Measurements from ENCODE around the gene ABCC3.
"Not testable (repeated sequence)": the region's sequence is repeated elsewhere in the genome, so short reads cannot be mapped to it uniquely, and the experiment has no call there.

ABCC3 gene

DNA sequence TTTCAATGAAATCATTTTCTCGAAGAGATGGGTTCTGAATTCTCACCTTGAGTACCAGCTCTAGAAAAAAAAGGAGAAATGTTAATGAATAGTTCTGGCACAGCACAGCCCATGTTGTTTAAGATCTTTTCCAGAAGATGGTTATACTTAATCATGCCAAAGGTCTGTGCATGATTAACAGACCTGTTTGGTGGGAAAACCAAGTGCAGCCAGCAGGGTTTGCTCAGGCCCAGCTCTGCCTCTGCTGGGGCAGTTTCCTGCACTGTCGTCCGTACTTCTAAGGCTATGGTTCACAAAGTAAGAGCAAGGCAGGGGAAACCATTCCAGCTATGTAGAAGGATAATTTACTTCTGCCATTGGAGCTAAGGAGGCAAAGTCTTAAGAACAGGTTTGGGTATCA, 62.4 kb downstream of the ABCC3 start:
- no peak for DNase-seq (ENCODE audit: low read depth in 2 of 3, low spot score in 2 of 3)

- no peak for DNase-seq (ENCODE audit: low read depth in 2 of 3, low spot score in 2 of 3)
Measured at GRCh38 chr17:50697663-50698272, 63.1 kb downstream of the ABCC3 start.

DNA sequence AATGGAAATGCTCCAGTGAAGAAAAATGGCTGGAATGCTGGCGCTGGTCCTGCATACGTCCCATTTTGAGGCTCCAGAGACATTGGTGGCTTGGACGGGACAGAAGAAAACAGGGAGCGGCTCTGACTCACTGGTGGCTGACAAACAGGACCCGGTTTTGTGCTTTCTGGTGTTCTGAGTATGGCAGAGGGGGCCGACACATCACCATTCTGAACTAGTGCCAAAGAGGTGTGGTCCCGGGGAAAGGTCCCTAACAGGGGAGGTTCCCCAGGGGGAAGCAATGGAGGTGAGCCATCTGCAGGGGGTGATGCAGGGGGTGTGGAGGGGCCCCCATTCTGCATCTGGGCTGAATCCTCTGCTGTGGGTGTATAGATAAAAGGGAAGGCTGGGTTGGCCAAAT, 64.7 kb downstream of the ABCC3 start:
- DNase-seq (ENCODE audit: low read depth in 2 of 3, low spot score in 2 of 3), result no peak

DNA sequence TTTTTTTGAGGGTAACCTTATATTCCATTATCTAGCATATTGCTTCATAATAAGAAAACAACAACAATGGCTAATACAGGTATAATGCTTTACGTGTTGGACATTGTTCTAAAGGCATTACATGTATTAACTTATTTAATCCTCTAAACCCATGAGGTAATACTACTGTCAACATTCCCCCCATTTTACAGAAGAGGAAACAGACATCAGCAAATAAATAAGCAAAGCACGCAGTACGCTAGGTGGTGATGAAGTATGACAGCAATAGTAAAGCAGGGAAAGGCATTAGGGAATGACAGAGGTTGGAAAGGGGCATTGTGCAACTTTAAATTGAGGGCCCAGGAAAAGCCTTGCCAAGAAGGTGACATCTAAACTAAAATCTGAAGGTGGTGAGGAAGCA, 68.5 kb downstream of the ABCC3 start:
- DNase-seq (ENCODE audit: low read depth in 2 of 3, low spot score in 2 of 3), result no peak

GRCh38 chr17:50707289-50708049, 72.8 kb downstream of the ABCC3 start, which contains the start of gene ANKRD40:
ANKRD40 (minus strand) TSS chr17:50707914; CDS start chr17:50707654, 260 bp downstream.
- peak; percentile 75 to 89 (median 83) for DNase-seq (ENCODE audit: low read depth in 2 of 3, low spot score in 2 of 3)

- DNase-seq (ENCODE audit: low read depth in 2 of 3, low spot score in 2 of 3), result no peak
Measured at GRCh38 chr17:50708050-50709000, 73.6 kb downstream of the ABCC3 start.

DNA sequence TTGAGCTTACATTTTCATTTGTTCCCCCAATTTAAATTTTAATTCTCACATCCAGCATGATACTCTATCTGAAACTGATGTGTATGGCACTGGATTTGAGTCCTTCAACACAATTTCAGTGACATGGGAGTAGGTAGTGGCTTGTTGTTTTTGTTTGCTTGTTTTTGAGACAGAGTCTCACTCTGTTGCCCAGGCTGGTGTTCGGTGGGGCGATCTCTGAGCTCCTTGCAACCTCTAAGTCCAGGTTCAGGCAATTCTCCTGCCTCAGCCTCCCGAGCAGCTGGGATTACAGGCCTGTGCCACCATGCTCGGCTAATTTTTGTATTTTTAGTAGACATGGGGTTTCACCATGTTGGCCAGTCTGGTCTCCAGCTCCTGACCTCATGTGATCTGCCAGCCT, 74.4 kb downstream of the ABCC3 start:
- not testable (repeated sequence) for DNase-seq (ENCODE audit: low read depth in 2 of 3, low spot score in 2 of 3)

DNA sequence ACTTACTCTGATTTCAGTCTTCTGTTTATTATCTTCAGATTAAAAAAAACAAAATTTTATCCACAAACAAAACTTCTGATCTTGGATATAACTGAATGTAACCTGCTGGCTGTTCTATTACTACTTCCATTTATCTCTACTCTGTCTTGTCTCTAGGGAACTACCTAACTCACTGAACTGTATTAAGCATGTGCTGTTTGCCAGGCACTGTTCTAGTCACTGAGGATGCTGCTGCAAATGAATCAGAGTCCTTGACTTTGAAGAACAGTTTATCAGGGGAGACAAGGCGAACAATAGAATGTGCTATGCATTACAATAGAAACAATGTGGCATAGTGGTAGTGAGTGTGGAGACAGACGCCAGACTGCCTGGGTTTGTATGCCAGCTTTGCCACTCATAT, 75.3 kb downstream of the ABCC3 start:
- DNase-seq (ENCODE audit: low read depth in 2 of 3, low spot score in 2 of 3), result no peak

GRCh38 chr17:50710650-50711049, 76.0 kb downstream of the ABCC3 start:
- no peak for DNase-seq (ENCODE audit: low read depth in 2 of 3, low spot score in 2 of 3)

- no peak for DNase-seq (ENCODE audit: low read depth in 2 of 3, low spot score in 2 of 3)
Measured at GRCh38 chr17:50712641-50713040, 78.0 kb downstream of the ABCC3 start.

- no peak for DNase-seq (ENCODE audit: low read depth in 2 of 3, low spot score in 2 of 3)
Measured at GRCh38 chr17:50715471-50715870, 80.8 kb downstream of the ABCC3 start.

GRCh38 chr17:50719144-50719923, 84.7 kb downstream of the ABCC3 start, which contains the start of gene LUC7L3:
LUC7L3 (plus strand) TSS chr17:50719603; CDS start chr17:50719733, 130 bp downstream.
- DNase-seq (ENCODE audit: low read depth in 2 of 3, low spot score in 2 of 3), result peak; percentile 81 to 91 (median 90)

DNA sequence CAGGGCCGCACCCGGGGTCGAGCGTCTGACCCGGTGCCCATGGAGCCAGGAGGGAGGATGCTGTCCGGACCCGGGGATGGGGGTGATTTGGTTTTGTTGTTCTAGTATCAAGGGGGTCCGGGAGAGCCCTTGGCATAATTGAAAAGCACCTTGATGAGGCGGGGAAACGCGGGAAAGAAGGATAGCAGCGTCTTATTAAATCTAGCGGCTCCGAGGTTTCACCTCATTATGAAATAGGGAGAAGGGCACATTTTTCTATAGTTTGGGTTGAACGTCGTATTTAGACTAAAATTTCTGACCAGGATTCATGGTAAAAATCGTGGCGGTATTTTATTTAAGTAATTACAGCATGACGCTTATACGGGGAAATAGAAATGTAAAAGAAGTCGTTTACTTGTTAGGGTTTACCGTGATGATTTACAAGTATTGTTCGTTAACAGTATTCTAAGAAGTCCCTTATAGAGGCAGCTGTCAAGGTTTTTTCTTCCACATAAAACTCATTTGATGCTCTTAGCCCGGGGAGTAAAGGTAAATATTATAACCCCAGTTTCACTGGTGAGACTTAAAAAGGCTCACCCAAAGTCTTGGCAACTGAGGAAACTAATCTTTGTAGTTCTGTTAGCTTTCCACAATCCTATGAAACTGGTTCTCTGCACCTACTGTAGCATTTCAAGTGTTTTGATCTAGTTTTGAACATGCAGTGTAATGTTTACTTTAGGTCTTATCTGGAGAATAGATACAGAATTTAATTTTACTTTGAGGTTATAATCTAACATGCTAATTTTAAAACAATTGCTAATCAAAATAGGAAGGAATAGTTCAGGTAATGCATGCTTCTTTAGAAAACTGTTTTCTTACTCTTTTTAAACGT, 85.5 kb downstream of the ABCC3 start:
- DNase-seq (ENCODE audit: low read depth in 2 of 3, low spot score in 2 of 3), result no peak

DNA sequence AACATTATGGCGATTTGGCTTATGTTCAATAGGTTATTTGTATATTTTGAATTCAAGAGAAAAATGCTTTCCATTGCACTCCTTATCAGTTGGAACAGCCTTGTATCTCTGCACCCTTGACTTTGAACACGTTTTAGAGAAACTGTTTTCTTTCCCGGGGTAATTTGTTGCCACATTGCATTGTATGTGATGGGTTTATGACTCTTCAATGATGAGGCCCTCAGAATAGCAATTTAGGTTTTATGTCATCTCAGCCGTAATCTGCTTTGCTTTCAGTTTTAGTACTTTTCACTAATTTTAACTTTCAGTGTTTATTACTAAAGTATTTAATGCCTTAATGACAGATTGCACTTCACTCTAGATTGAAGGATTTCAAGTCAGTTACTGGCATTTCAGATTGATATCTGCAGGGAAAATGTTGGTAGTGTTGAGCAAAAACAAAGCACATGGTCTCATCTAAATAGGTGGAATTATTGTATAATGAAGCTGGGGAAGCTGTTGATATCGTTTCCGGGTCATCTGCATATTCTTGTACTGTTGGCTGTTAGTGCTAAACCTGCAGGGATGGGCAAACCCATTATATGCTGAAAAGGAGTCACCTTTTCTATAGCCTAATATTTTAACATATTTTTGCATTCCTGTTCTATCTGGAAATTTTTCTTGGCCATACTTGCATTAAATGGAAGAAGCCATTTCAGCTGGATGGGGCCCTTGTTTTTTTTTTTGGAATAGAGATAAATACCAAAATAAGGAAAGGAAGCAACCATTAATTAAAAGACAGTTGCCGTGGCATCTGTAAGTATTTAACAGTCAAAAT, 86.7 kb downstream of the ABCC3 start:
- DNase-seq (ENCODE audit: low read depth in 2 of 3, low spot score in 2 of 3), result no peak

DNA sequence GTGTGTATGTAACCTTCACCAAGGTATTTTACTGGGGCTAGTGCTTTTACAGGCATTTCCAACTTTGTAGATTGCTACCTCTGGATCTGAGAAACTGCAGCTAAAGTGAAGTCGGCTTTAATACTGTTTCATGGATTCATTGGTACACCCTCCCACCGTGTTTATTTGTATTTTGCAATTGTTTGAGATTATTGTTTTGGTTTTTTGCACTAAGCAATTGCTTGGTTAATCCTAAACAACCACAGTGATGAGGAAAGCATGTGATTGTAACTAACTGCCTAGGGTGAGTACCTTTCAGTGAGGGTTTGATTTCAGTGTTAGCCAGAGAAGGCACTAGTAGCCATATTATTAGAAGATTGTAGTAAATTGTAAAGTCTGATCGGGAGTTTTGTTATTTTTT, 88.1 kb downstream of the ABCC3 start:
- no peak for DNase-seq (ENCODE audit: low read depth in 2 of 3, low spot score in 2 of 3)

DNA sequence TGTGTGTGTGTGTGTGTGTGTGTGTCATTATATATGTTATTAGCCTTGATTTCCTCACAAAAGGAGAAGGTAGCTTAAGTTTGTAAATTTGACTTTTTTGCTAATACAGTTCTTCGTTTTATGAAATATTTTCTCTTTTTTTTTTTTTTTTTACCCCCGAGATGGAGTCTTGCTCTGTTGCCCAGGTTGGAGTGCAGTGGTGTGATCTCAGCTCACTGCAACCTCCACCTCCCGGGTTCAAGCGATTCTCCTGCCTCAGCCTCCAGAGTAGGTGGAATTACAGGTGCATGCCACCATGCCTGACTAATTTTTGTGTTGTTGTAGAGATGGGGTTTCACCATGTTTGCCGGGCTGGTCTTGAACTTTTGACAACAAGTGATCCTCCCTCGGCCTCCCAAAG, 89.9 kb downstream of the ABCC3 start:
- DNase-seq (ENCODE audit: low read depth in 2 of 3, low spot score in 2 of 3), result not testable (repeated sequence)

DNA sequence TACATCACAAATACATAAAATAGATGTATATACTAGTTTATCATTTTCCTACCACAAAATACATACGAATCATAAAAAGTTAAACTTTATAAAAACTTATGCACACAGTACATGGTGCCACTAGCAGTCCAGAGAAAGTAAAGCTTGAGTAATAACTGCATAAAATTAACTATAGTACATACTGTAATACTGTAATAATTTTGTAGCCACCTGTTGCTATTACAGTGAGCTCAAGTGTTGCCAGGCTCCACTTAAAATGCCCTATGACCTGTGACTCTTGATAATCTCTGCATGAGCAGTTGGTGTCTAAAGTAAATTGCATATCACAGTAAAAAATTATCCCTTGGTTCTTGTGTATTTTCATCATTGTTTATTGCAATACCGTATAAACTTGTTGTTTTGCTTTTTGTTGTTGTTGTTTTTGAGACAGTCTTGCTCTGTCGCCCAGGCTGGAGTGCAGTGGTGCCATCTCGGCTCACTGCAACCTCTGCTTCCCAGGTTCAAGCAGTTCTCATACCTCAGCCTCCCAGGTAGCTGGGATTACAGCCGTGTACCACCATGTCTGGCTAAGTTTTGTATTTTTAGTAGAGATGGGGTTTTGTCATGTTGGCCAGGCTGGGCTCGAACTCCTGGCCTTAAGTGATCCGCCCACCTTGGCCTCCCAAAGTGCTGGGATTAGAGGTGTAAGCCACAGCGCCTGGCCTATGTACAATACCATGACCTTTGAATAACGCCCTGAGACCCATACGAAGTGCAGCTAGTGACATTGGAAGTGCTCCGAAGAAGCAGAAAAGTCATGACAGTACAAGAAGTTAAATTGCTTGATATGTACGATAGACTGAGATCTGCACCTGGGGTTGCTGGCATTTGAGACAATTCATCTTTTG, 91.3 kb downstream of the ABCC3 start:
- no peak for DNase-seq (ENCODE audit: low read depth in 2 of 3, low spot score in 2 of 3)

- DNase-seq (ENCODE audit: low read depth in 2 of 3, low spot score in 2 of 3), result no peak
Measured at GRCh38 chr17:50728112-50728429, 93.4 kb downstream of the ABCC3 start.
